ENCODE measurements around the gene CHODL. TPM values are rescaled to one million over a fixed set of nuclear protein-coding genes. Genes with fewer than 3 reads are reported as not detected.
A peak's percentile ranks its signal among the peaks of the same experiment; 100 is the strongest.

The CHODL gene
- total RNA-seq, 3 donors from 2014 or later, result 0.41 to 2.3 (median 0.43) TPM

DNA sequence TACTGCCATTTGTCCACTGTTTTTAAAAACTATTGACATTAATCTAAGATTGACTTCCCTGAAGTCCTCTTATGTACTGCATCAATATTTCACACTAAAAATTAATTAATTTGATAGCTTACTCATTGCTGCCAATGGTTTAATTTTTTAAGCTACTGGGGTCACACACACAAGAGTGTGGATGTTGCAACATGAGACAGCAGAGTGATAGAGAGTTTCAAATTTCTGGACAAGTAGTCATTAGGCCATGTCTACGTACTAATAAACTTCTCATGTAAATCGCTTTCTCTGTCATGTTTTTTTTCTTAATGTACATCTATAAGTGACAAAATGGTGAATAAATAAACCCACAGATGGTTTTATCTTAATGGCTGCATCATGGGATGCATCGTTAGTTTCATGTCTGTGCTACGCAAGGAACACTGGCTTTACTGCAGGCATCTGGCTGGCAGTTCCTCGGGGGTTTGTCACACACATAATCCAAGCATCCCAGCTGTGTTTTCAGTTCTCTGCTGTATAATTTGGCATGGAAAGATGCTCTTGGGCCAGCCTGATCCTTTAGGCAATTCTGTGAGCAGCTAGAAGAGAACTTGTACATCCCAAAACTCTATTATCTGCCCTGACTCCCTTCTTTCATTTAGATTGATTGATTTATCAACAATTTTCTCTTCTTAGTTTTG, 16.4 kb upstream of the CHODL start:
- TF ChIP-seq, protein P1, sequence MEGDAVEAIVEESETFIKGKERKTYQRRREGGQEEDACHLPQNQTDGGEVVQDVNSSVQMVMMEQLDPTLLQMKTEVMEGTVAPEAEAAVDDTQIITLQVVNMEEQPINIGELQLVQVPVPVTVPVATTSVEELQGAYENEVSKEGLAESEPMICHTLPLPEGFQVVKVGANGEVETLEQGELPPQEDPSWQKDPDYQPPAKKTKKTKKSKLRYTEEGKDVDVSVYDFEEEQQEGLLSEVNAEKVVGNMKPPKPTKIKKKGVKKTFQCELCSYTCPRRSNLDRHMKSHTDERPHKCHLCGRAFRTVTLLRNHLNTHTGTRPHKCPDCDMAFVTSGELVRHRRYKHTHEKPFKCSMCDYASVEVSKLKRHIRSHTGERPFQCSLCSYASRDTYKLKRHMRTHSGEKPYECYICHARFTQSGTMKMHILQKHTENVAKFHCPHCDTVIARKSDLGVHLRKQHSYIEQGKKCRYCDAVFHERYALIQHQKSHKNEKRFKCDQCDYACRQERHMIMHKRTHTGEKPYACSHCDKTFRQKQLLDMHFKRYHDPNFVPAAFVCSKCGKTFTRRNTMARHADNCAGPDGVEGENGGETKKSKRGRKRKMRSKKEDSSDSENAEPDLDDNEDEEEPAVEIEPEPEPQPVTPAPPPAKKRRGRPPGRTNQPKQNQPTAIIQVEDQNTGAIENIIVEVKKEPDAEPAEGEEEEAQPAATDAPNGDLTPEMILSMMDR (IDR thresholded peaks at IDR 0.05), result no peak
- ATAC-seq (no peak), DNase-seq (no peak)
- intact Hi-C loops (cut with DNase I, micrococcal nuclease), result no loop called here
- Histone ChIP-seq H3K36me3 (ENCODE audit: low read depth) (no peaks in the 10 kb centered on the region), H3K4me1 (ENCODE audit: low read depth) (no peaks in the 10 kb centered on the region), H3K4me3 (no peak overlapping the region), H3K9me3 (peaks cover 6% of the 10 kb centered on the region)

DNA sequence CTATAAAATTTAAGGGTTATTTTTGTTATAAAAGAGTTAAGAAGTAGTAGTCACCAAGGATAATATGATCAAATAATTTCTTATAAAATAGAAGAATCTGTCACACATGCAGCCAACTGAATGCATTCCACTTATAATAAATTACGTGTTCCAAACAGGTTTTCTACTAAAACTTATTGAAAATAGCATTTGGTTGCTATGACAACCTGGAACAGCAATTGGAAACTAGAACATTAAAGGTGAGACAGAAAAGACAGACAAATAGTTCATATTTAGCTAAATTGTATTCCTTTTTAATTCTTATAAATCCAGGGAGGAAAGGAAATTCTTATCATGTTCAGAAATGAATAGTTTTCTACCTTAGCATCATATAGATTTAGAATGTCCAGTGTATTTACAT, 9.1 kb upstream of the CHODL start:
- TF ChIP-seq, protein P1 (IDR thresholded peaks at IDR 0.05), result no peak
- Histone ChIP-seq H3K9me3 (peaks cover 4% of the 10 kb centered on the region), H3K4me1 (ENCODE audit: low read depth) (no peaks in the 10 kb centered on the region), H3K36me3 (ENCODE audit: low read depth) (no peaks in the 10 kb centered on the region), H3K4me3 (no peak overlapping the region)
- no peak for DNase-seq
- no peak for ATAC-seq
- intact Hi-C loops (cut with DNase I, micrococcal nuclease), result no loop called here

DNA sequence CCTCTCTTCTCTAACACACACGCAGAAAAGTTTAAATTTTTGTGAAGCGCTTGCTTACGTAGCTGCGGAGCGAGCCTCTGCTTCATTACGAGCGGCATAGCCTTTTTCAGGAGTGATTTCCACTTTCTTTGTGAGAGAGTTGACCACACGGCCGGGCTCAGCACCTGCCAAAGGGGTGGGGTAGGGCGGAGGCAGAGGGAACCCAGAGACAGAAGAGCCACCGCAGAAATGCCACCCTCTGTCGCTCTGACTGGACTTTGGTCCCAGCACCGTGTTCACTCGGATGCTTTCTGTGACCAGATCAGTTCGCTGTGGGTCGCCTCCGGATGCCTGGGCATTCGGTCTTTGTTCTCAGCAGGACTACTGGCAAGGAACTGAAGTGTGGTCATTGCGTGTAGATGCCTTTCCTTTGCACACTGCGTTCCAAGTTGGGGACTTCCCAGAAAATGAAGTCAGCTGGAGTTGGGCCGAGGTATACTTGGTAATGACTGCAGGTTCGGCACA, 883 bp downstream of the CHODL start:
- Histone ChIP-seq H3K4me3 (no peak overlapping the region), H3K9me3 (no peaks in the 10 kb centered on the region), H3K4me1 (ENCODE audit: low read depth) (no peaks in the 10 kb centered on the region), H3K36me3 (ENCODE audit: low read depth) (no peaks in the 10 kb centered on the region)
- intact Hi-C loops (cut with DNase I, micrococcal nuclease), result no loop called here
- TF ChIP-seq, protein P1 (IDR thresholded peaks at IDR 0.05), result no peak
- DNase-seq, result peak in 1 of 3 donors; percentile 24
- ATAC-seq, result peak; percentile 11

DNA sequence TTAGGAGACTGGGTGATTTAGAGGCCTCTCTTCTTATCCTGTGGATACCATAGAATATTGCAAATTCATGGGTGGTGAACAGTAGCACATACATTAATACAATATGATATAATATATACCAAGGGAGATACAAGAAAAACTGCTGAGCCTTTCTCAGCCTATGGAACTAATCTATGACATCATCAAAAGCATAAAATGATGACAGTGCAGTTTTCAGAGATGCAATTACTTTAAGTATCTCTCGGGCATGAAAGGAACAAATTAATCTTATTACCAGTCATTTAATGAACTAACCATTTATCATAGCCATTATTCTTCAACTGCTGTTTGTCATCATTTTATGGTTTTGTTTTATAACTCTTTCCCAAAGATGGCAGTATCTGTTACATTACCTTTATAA, 3.5 kb downstream of the CHODL start:
- TF ChIP-seq, protein P1 (IDR thresholded peaks at IDR 0.05), result no peak
- Histone ChIP-seq H3K36me3 (ENCODE audit: low read depth) (no peaks in the 10 kb centered on the region), H3K9me3 (no peaks in the 10 kb centered on the region), H3K4me1 (ENCODE audit: low read depth) (no peaks in the 10 kb centered on the region), H3K4me3 (no peak overlapping the region)
- no peak for DNase-seq
- intact Hi-C loops (cut with DNase I, micrococcal nuclease), result no loop called here
- ATAC-seq, result no peak

DNA sequence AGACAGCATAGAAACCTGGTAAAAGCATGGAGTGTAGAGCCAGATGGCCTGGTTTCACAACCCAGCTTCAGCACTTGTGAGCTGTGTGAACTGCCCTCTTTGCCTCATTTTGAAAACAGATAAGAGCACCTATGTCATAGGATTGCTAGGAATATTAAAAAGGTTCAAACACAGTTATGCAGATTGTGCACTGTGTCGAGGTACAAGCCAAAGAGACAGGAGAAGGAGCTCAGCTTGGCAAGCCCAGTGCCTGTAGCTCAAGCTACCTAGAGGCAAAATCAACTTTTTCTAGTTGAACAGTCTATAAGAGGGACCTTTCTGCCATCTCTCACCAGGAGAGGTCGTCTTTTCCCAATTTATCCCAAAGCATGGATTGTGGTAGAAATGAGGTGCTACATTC, 5.0 kb downstream of the CHODL start:
- TF ChIP-seq, protein P1 (IDR thresholded peaks at IDR 0.05), result no peak
- DNase-seq (no peak), ATAC-seq (no peak)
- no peak overlapping the region for H3K4me3 ChIP-seq
- intact Hi-C loops (cut with DNase I, micrococcal nuclease), result no loop called here
- H3K36me3 ChIP-seq (ENCODE audit: low read depth), result no peaks in the 10 kb centered on the region
- no peaks in the 10 kb centered on the region for H3K4me1 ChIP-seq (ENCODE audit: low read depth)
- no peaks in the 10 kb centered on the region for H3K9me3 ChIP-seq
